MCF 10A (cell line): ENCODE data around the gene UNKL. TPM values are rescaled to one million over a fixed set of nuclear protein-coding genes. Genes with fewer than 3 reads are reported as not detected.

ENCODE experiments used
- BruUV-seq: library from RNA; stranded (reverse); fragments of 400-500 nt; replicated peaks from 2 replicates; lab custom pipeline; 2021; lab: Mats Ljungman, UMichigan
- CTCF ChIA-PET: fragments of 300-600 bp; sonication (Branson Sonifier 250); formaldehyde crosslinking; extraction: SDS; loops from one replicate; lab custom pipeline; 2021; ENCODE audit warnings: antibody characterized with exemption, inconsistent platforms; lab: Yijun Ruan, JAX
- POLR2A ChIA-PET: fragments of 300-600, 350-650 bp; sonication (Branson Sonifier 250); formaldehyde crosslinking; extraction: SDS; loops from one replicate; lab custom pipeline; 2020; ENCODE audit warnings: antibody characterized with exemption, inconsistent platforms; lab: Yijun Ruan, JAX
- DNase-seq: peaks from one replicate; pipeline ENCODE4 v3.0.0-alpha.2; 2018; ENCODE audit not compliant: unreplicated experiment
- H3K27ac Mint-ChIP-seq: one replicate; pipeline ENCODE4 v1.8.0; 2022; ENCODE audit warnings: mild to moderate bottlenecking, low read depth, mixed read lengths; ENCODE audit not compliant: unreplicated experiment
- H3K27me3 Mint-ChIP-seq: one replicate; pipeline ENCODE4 v1.8.0; 2022; ENCODE audit warnings: mixed read lengths; ENCODE audit not compliant: insufficient read depth, unreplicated experiment
- H3K36me3 Mint-ChIP-seq: one replicate; pipeline ENCODE4 v1.8.0; 2022; ENCODE audit warnings: mild to moderate bottlenecking, moderate library complexity, mixed read lengths; ENCODE audit not compliant: insufficient read depth, unreplicated experiment
- H3K4me1 Mint-ChIP-seq: one replicate; pipeline ENCODE4 v1.8.0; 2022; ENCODE audit warnings: mixed read lengths; ENCODE audit not compliant: insufficient read depth, unreplicated experiment
- H3K4me3 Mint-ChIP-seq: one replicate; pipeline ENCODE4 v1.8.0; 2022; ENCODE audit warnings: mild to moderate bottlenecking, moderate library complexity, mixed read lengths; ENCODE audit not compliant: unreplicated experiment
- H3K9me3 Mint-ChIP-seq: one replicate; pipeline ENCODE4 v1.8.0; 2022; ENCODE audit warnings: mixed read lengths; ENCODE audit not compliant: unreplicated experiment
- intact Hi-C: fragments of 100-400 bp; cut with micrococcal nuclease; formaldehyde crosslinking; loops from 2 replicates; pipeline ENCODE4 v1.14.1; 2022
- total RNA-seq: library from RNA; stranded (reverse); gene quantifications from 2 replicates; pipeline ENCODE4 v1.2.3, GENCODE V29; 2022
- TF ChIP-seq, protein P1 (sequence below): fragments of 200-600 bp; IDR thresholded peaks from one replicate; pipeline ENCODE4 v1.8.0; 2022; ENCODE audit warnings: antibody characterized with exemption, mild to moderate bottlenecking; ENCODE audit not compliant: unreplicated experiment

Gene UNKL
- total RNA-seq, 1 experiment from 2014 or later, result 12.3 TPM

DNA sequence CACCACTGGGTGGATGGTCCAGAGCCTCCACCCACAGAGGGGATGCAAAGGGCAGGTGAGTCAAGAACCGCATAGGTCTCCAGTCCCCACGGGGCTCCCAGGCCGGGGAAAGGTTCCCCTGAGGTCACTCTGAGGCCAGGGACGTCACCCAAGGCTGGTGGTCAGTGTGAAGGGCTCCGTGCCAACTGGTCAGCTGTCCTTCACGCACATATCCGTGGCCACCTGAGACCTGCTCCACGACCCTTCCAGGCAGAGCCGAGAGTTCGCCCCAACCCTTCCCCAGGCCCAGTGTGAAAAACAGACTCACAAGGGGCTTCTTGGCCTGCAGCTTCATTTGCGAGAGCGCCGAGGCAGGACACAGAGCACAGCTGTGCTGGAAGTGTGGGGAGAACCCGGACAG is 65.6 kb downstream of the UNKL start:
- CTCF ChIA-PET, result no interaction called here
- intact Hi-C loops, result no loop called here
- POLR2A ChIA-PET, result no interaction called here
- H3K4me1 Mint-ChIP-seq, result peaks cover 16% of the 10 kb centered on the region
- H3K36me3 Mint-ChIP-seq, result peaks cover 18% of the 10 kb centered on the region
- TF ChIP-seq, protein P1, sequence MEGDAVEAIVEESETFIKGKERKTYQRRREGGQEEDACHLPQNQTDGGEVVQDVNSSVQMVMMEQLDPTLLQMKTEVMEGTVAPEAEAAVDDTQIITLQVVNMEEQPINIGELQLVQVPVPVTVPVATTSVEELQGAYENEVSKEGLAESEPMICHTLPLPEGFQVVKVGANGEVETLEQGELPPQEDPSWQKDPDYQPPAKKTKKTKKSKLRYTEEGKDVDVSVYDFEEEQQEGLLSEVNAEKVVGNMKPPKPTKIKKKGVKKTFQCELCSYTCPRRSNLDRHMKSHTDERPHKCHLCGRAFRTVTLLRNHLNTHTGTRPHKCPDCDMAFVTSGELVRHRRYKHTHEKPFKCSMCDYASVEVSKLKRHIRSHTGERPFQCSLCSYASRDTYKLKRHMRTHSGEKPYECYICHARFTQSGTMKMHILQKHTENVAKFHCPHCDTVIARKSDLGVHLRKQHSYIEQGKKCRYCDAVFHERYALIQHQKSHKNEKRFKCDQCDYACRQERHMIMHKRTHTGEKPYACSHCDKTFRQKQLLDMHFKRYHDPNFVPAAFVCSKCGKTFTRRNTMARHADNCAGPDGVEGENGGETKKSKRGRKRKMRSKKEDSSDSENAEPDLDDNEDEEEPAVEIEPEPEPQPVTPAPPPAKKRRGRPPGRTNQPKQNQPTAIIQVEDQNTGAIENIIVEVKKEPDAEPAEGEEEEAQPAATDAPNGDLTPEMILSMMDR, result no peak
- no peaks in the 10 kb centered on the region for H3K9me3 Mint-ChIP-seq
- no peak overlapping the region for H3K4me3 Mint-ChIP-seq
- BruUV-seq, result no TSS peak
- no peak overlapping the region for H3K27ac Mint-ChIP-seq
- H3K27me3 Mint-ChIP-seq, result no peaks in the 10 kb centered on the region
- DNase-seq, result no peak

DNA sequence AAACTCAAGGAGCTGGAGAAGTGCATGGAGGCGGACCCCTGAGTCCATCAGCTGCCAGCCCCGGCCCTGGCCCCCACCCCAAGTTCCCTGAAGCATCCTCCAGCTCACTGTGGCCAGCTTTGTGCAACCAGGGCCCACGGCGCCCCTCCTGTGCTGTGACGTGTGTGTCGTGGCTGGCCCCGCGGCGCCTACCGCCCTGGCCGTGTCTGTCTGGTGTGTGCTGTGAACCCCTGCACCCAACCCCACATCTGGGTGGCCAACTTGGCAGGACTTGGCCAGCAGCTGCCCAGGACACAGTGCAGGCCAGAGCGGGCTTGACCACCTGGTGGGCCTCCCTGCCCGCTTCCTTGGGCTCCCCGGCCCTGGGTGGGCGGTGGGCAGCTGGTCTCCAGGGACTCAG is 66.1 kb downstream of the UNKL start:
- ChIA-PET POLR2A (no interaction called here), CTCF (no interaction called here)
- H3K27me3 Mint-ChIP-seq, result no peaks in the 10 kb centered on the region
- H3K27ac Mint-ChIP-seq, result no peak overlapping the region
- TF ChIP-seq, protein P1, result no peak
- no peak for DNase-seq
- BruUV-seq, result no TSS peak
- H3K36me3 Mint-ChIP-seq, result peaks cover 18% of the 10 kb centered on the region
- H3K4me3 Mint-ChIP-seq, result no peak overlapping the region
- H3K9me3 Mint-ChIP-seq, result no peaks in the 10 kb centered on the region
- intact Hi-C loops, result no loop called here
- peaks cover 15% of the 10 kb centered on the region for H3K4me1 Mint-ChIP-seq

DNA sequence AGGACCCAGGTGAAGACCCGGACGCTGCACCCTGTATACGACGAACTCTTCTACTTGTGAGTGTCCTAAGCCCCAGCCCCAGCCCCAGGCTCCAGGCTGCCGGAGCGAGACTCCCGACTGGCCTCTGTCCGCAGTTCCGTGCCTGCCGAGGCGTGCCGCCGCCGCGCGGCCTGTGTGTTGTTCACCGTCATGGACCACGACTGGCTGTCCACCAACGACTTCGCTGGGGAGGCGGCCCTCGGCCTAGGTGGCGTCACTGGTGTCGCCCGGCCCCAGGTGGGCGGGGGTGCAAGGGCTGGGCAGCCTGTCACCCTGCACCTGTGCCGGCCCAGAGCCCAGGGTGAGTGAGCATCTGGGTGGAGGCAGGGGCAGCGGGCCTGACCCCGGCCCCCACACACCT is 66.5 kb downstream of the UNKL start:
- Mint-ChIP-seq H3K9me3 (no peaks in the 10 kb centered on the region), H3K27me3 (no peaks in the 10 kb centered on the region), H3K4me3 (no peak overlapping the region), H3K4me1 (peaks cover 15% of the 10 kb centered on the region), H3K36me3 (peaks cover 16% of the 10 kb centered on the region), H3K27ac (no peak overlapping the region)
- TF ChIP-seq, protein P1, result no peak
- intact Hi-C loops, result no loop called here
- POLR2A ChIA-PET, result no interaction called here
- CTCF ChIA-PET, result no interaction called here
- no peak for DNase-seq
- no TSS peak for BruUV-seq

DNA sequence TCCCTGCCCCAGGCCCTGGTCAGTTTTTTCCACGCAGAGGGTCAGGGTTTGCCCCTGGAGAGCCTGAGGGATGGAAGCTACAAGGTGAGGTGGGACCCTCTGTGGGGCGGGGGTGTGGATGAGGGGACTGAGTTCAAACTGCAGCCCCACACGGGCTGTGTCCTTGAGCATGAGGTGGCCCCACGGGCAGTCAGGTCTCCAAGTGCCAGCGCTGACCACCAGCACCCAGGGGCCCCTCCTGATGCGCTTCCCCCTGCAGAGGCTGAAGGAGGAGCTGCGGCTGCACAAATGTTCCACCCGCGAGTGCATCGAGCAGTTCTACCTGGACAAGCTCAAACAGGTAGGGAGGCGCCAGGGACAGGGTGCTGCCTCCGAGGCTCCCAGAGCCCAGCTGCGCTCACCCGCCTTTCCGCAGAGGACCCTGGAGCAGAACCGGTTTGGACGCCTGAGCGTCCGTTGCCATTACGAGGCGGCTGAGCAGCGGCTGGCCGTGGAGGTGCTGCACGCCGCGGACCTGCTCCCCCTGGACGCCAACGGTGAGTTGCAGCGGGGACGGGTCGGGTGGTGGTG is 67.1 kb downstream of the UNKL start:
- CTCF ChIA-PET, result interaction anchor here (0.6 kb wide), 2 partner anchors 185 to 231 kb away, joined by 3 read pairs; no protein-coding TSS in a partner anchor
- H3K27ac Mint-ChIP-seq, result no peak overlapping the region
- no peaks in the 10 kb centered on the region for H3K9me3 Mint-ChIP-seq
- H3K4me1 Mint-ChIP-seq, result peaks cover 13% of the 10 kb centered on the region
- DNase-seq, result no peak
- H3K27me3 Mint-ChIP-seq, result no peaks in the 10 kb centered on the region
- TF ChIP-seq, protein P1, result no peak
- no TSS peak for BruUV-seq
- H3K4me3 Mint-ChIP-seq, result no peak overlapping the region
- intact Hi-C loops, result no loop called here
- POLR2A ChIA-PET, result interaction anchor here (1.2 kb wide), 1 partner anchor 38 kb away, joined by 3 read pairs; no protein-coding TSS in a partner anchor
- H3K36me3 Mint-ChIP-seq, result peaks cover 10% of the 10 kb centered on the region
